Measurements from ENCODE around the gene PODXL2. TPM values are rescaled to one million over a fixed set of nuclear protein-coding genes. Genes with fewer than 3 reads are reported as not detected.

PODXL2 gene
- total and polyA plus RNA-seq, 12 donors, result 11.9 to 52.4 (median 23.8) TPM

GRCh38 chr3:127715532-127715931 is 86.5 kb downstream of the PODXL2 start:
- DNase-seq, result no peak
- H3K27me3 ChIP-seq, result no peaks in the 10 kb centered on the region
- no peak overlapping the region for H3K27ac ChIP-seq
- H3K36me3 ChIP-seq (replicated peaks in 1 of 2), result no peaks in the 10 kb centered on the region
- intact Hi-C loops (cut with DNase I), result no loop called here
- H3K4me3 ChIP-seq, result no peak overlapping the region
- 57 to 78% (median 65%) methylated on average over 8 of the region's 8 CpGs for WGBS, 4 donors
- no peaks in the 10 kb centered on the region for H3K9me3 ChIP-seq (replicated peaks in 1 of 3)
- TF ChIP-seq POLR2A (IDR thresholded peaks at IDR 0.05) (no peak), CTCF (IDR thresholded peaks at IDR 0.05) (no peak)
- peaks cover 5 to 7% of the 10 kb centered on the region in 2 donors for H3K4me1 ChIP-seq (replicated peaks in 1 of 2)

- Histone ChIP-seq H3K27me3 (no peaks in the 10 kb centered on the region), H3K27ac (no peak overlapping the region), H3K4me3 (no peak overlapping the region), H3K4me1 (replicated peaks in 1 of 2) (peaks cover 0 to 2% of the 10 kb centered on the region in 2 donors), H3K36me3 (replicated peaks in 1 of 2) (no peaks in the 10 kb centered on the region), H3K9me3 (replicated peaks in 1 of 3) (no peaks in the 10 kb centered on the region)
- 93 to 98% (median 94%) methylated on average over 6 of the region's 6 CpGs for WGBS, 4 donors
- TF ChIP-seq CTCF (IDR thresholded peaks at IDR 0.05) (no peak), POLR2A (IDR thresholded peaks at IDR 0.05) (no peak)
- intact Hi-C loops (cut with DNase I), result no loop called here
- DNase-seq, result no peak
Measured at GRCh38 chr3:127716384-127716783, 87.4 kb downstream of the PODXL2 start.

- H3K4me3 ChIP-seq, result no peak overlapping the region
- WGBS, 4 donors, result 80 to 92% (median 85%) methylated on average over 12 to 14 of the region's 14 CpGs
- peaks cover under 1 to 2% of the 10 kb centered on the region in 2 donors for H3K4me1 ChIP-seq (replicated peaks in 1 of 2)
- no peaks in the 10 kb centered on the region for H3K36me3 ChIP-seq (replicated peaks in 1 of 2)
- peak in 2 of 7 donors; percentile 9 to 29 for DNase-seq
- H3K9me3 ChIP-seq (replicated peaks in 1 of 3), result no peaks in the 10 kb centered on the region
- H3K27me3 ChIP-seq, result no peaks in the 10 kb centered on the region
- intact Hi-C loops (cut with DNase I), result no loop called here
- no peak for TF ChIP-seq CTCF (IDR thresholded peaks at IDR 0.05)
- no peak overlapping the region for H3K27ac ChIP-seq
Measured at GRCh38 chr3:127717357-127718244, 88.6 kb downstream of the PODXL2 start.

GRCh38 chr3:127718245-127718915 is 89.4 kb downstream of the PODXL2 start:
- Histone ChIP-seq H3K9me3 (replicated peaks in 1 of 3) (no peaks in the 10 kb centered on the region), H3K4me3 (no peak overlapping the region), H3K36me3 (replicated peaks in 1 of 2) (no peaks in the 10 kb centered on the region), H3K27me3 (no peaks in the 10 kb centered on the region), H3K4me1 (replicated peaks in 1 of 2) (peaks cover 7 to 9% of the 10 kb centered on the region in 2 donors), H3K27ac (no peak overlapping the region)
- TF ChIP-seq POLR2A (IDR thresholded peaks at IDR 0.05) (no peak), CTCF (IDR thresholded peaks at IDR 0.05) (no peak)
- WGBS, 4 donors, result 90 to 95% (median 94%) methylated on average over 7 of the region's 7 CpGs
- intact Hi-C loops (cut with DNase I), result no loop called here
- DNase-seq, result no peak

All from adrenal gland (tissue), 12 donors.